Measurements from ENCODE around the gene DLGAP1.

The DLGAP1 gene

GRCh38 chr18:4242431-4243161, 212.5 kb downstream of the DLGAP1 start:
- no peak for DNase-seq (ENCODE audit: low read depth in 1 of 2, low spot score in 1 of 2)

GRCh38 chr18:4241090-4241617, 214.0 kb downstream of the DLGAP1 start:
- no peak for DNase-seq (ENCODE audit: low read depth in 1 of 2, low spot score in 1 of 2)

- no peak for DNase-seq (ENCODE audit: low read depth in 1 of 2, low spot score in 1 of 2)
Measured at GRCh38 chr18:4238966-4239365, 216.1 kb downstream of the DLGAP1 start.

GRCh38 chr18:4237664-4238041, 217.5 kb downstream of the DLGAP1 start:
- DNase-seq (ENCODE audit: low read depth in 1 of 2, low spot score in 1 of 2), result no peak

- DNase-seq (ENCODE audit: low read depth in 1 of 2, low spot score in 1 of 2), result no peak
Measured at GRCh38 chr18:4236940-4237663, 218.0 kb downstream of the DLGAP1 start.

GRCh38 chr18:4233468-4233867, 221.6 kb downstream of the DLGAP1 start:
- no peak for DNase-seq (ENCODE audit: low read depth in 1 of 2, low spot score in 1 of 2)

GRCh38 chr18:4232656-4233055, 222.5 kb downstream of the DLGAP1 start:
- no peak for DNase-seq (ENCODE audit: low read depth in 1 of 2, low spot score in 1 of 2)

- DNase-seq (ENCODE audit: low read depth in 1 of 2, low spot score in 1 of 2), result no peak
Measured at GRCh38 chr18:4231260-4231659, 223.8 kb downstream of the DLGAP1 start.

- DNase-seq (ENCODE audit: low read depth in 1 of 2, low spot score in 1 of 2), result no peak
Measured at GRCh38 chr18:4230450-4231168, 224.5 kb downstream of the DLGAP1 start.

GRCh38 chr18:4224031-4224704, 230.9 kb downstream of the DLGAP1 start:
- no peak for DNase-seq (ENCODE audit: low read depth in 1 of 2, low spot score in 1 of 2)

- DNase-seq (ENCODE audit: low read depth in 1 of 2, low spot score in 1 of 2), result no peak
Measured at GRCh38 chr18:4211111-4211837, 243.8 kb downstream of the DLGAP1 start.

GRCh38 chr18:4208366-4208765, 246.7 kb downstream of the DLGAP1 start:
- no peak for DNase-seq (ENCODE audit: low read depth in 1 of 2, low spot score in 1 of 2)

GRCh38 chr18:4207383-4207985, 247.6 kb downstream of the DLGAP1 start:
- no peak for DNase-seq (ENCODE audit: low read depth in 1 of 2, low spot score in 1 of 2)

- DNase-seq (ENCODE audit: low read depth in 1 of 2, low spot score in 1 of 2), result no peak
Measured at GRCh38 chr18:4204438-4204720, 250.7 kb downstream of the DLGAP1 start.

- DNase-seq (ENCODE audit: low read depth in 1 of 2, low spot score in 1 of 2), result no peak
Measured at GRCh38 chr18:4203568-4204437, 251.3 kb downstream of the DLGAP1 start.

GRCh38 chr18:4200399-4200798, 254.7 kb downstream of the DLGAP1 start:
- DNase-seq (ENCODE audit: low read depth in 1 of 2, low spot score in 1 of 2), result no peak

- DNase-seq (ENCODE audit: low read depth in 1 of 2, low spot score in 1 of 2), result no peak
Measured at GRCh38 chr18:4198956-4199355, 256.2 kb downstream of the DLGAP1 start.

GRCh38 chr18:4196351-4196750, 258.8 kb downstream of the DLGAP1 start:
- no peak for DNase-seq (ENCODE audit: low read depth in 1 of 2, low spot score in 1 of 2)

GRCh38 chr18:4193086-4193485, 262.0 kb downstream of the DLGAP1 start:
- DNase-seq (ENCODE audit: low read depth in 1 of 2, low spot score in 1 of 2), result no peak

Measured in activated CD4-positive, alpha-beta T cell treated with anti-CD3 and anti-CD28 coated beads, Interleukin-2, amount 50 U/mL, for 24 hours (primary cell).